Measurements from ENCODE around the gene DIP2C. TPM values are rescaled to one million over a fixed set of nuclear protein-coding genes. Genes with fewer than 3 reads are reported as not detected.

DIP2C gene
- total RNA-seq, 1 donor from 2014 or later, result 10.1 TPM

GRCh38 chr10:619710-620109 is 69.8 kb downstream of the DIP2C start:
- H3K27ac Mint-ChIP-seq, result no peak overlapping the region
- peaks cover 90% of the 10 kb centered on the region for H3K79me2 ChIP-seq (ENCODE audit: low read depth)
- TF ChIP-seq CTCF (IDR thresholded peaks at IDR 0.05) (no peak), EZH2phosphoT487 (IDR thresholded peaks at IDR 0.05) (no peak), EZH2 (IDR thresholded peaks at IDR 0.05) (no peak)
- no peak overlapping the region for H3K4me3 Mint-ChIP-seq
- peaks cover 77% of the 10 kb centered on the region for H3K4me1 Mint-ChIP-seq
- no peak overlapping the region for H3K4me2 ChIP-seq
- no peaks in the 10 kb centered on the region for H3K36me3 ChIP-seq
- no peaks in the 10 kb centered on the region for H3K9me3 ChIP-seq (ENCODE audit: low read depth)
- no peaks in the 10 kb centered on the region for H3K27me3 ChIP-seq
- H3K27me3 Mint-ChIP-seq (ENCODE audit: insufficient read depth, low read depth), result peaks cover 9% of the 10 kb centered on the region
- H3K36me3 Mint-ChIP-seq, result peaks cover 8% of the 10 kb centered on the region
- no peak overlapping the region for H2AFZ ChIP-seq (replicated peaks)
- no peak for DNase-seq (ENCODE audit: low spot score)
- H3K9me3 Mint-ChIP-seq, result no peaks in the 10 kb centered on the region
- H3K27ac ChIP-seq, result no peak overlapping the region
- no peak overlapping the region for H3K4me3 ChIP-seq
- peaks cover 85% of the 10 kb centered on the region for H4K20me1 ChIP-seq (ENCODE audit: low read depth)
- H3K4me1 ChIP-seq, result peaks cover 30% of the 10 kb centered on the region
- no peak overlapping the region for H3K9ac ChIP-seq
- no peaks in the 10 kb centered on the region for H3F3A ChIP-seq (ENCODE audit: low read depth)

DNA sequence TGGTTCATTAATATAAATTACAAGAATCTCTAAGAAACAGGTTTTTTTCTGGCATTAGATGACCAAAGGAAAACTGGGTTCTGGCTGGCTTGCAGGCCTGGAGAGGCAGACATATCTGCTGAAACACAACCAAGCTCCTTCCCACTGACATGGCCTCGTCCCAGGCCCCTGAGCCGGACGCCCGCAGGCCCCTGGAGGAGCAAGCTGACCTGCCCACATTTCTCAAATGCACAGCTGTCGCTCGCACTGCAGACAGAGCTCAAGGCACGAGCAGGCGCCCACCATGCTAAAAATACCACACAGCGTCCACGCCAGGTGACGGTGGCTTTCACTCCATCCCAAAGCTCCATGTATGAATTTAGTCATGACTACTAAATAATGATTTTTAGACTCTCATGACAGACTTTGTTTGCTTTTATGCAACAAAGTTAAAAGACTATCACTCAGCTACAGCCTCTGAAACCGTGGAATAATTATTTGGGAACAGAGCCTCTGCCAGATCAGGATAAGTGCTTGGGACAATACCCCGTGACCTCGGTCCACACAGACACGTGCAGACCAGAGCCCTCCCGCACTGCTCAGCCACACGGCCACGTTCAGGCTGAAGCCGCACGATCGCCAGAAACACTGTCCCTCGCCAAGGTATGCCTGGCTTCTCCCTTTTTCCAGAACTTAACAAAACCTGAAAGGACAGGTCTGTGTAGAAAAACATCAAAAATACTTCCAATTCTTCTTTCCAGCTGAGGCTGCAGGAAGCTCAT is 71.1 kb downstream of the DIP2C start:
- no peaks in the 10 kb centered on the region for H3K9me3 ChIP-seq (ENCODE audit: low read depth)
- H2AFZ ChIP-seq (replicated peaks), result no peak overlapping the region
- H3K27ac ChIP-seq, result no peak overlapping the region
- H3K27me3 ChIP-seq, result no peaks in the 10 kb centered on the region
- H3K4me3 ChIP-seq, result no peak overlapping the region
- no peaks in the 10 kb centered on the region for H3K36me3 ChIP-seq
- Mint-ChIP-seq H3K4me3 (no peak overlapping the region), H3K36me3 (peaks cover 10% of the 10 kb centered on the region), H3K4me1 (peaks cover 77% of the 10 kb centered on the region), H3K27ac (peak overlapping the region; percentile 66), H3K27me3 (ENCODE audit: insufficient read depth, low read depth) (peaks cover 9% of the 10 kb centered on the region), H3K9me3 (no peaks in the 10 kb centered on the region)
- peaks cover 92% of the 10 kb centered on the region for H3K79me2 ChIP-seq (ENCODE audit: low read depth)
- no peak for TF ChIP-seq EZH2 (IDR thresholded peaks at IDR 0.05)
- no peak for TF ChIP-seq EZH2phosphoT487 (IDR thresholded peaks at IDR 0.05)
- TF ChIP-seq CTCF (IDR thresholded peaks at IDR 0.05), result no peak
- peaks cover 28% of the 10 kb centered on the region for H3K4me1 ChIP-seq
- no peak overlapping the region for H3K9ac ChIP-seq
- peaks cover 87% of the 10 kb centered on the region for H4K20me1 ChIP-seq (ENCODE audit: low read depth)
- H3F3A ChIP-seq (ENCODE audit: low read depth), result no peaks in the 10 kb centered on the region
- no peak overlapping the region for H3K4me2 ChIP-seq
- DNase-seq (ENCODE audit: low spot score), result no peak

DNA sequence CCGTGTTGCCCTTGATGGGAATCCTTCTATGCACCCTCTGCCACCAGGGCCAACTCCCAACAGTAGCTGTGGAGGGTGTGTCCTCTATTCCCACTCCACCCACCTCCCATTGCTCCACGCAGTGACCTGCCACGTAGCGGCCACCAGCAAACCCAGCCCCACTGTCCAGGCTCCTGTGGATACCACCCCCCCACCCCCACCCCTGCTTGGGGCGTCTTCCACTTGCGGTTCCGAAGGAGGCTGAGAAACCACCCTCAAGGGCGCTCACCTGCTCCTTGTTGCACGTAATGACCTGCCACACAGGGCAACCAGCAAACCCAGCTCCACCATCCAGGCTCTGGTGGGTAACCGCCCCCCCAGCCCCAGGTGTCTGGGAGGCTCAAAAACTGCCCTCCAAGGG is 72.0 kb downstream of the DIP2C start:
- Histone ChIP-seq H3K79me2 (ENCODE audit: low read depth) (peaks cover 94% of the 10 kb centered on the region), H3F3A (ENCODE audit: low read depth) (no peaks in the 10 kb centered on the region), H4K20me1 (ENCODE audit: low read depth) (peaks cover 88% of the 10 kb centered on the region), H3K9ac (no peak overlapping the region), H3K4me3 (no peak overlapping the region), H3K4me2 (no peak overlapping the region), H3K4me1 (peaks cover 28% of the 10 kb centered on the region), H3K27ac (no peak overlapping the region), H2AFZ (replicated peaks) (no peak overlapping the region), H3K9me3 (ENCODE audit: low read depth) (no peaks in the 10 kb centered on the region), H3K27me3 (no peaks in the 10 kb centered on the region), H3K36me3 (no peaks in the 10 kb centered on the region)
- Mint-ChIP-seq H3K4me1 (peaks cover 81% of the 10 kb centered on the region), H3K27ac (peak overlapping the region; percentile 88), H3K27me3 (ENCODE audit: insufficient read depth, low read depth) (peaks cover 7% of the 10 kb centered on the region), H3K9me3 (no peaks in the 10 kb centered on the region), H3K36me3 (peaks cover 10% of the 10 kb centered on the region), H3K4me3 (no peak overlapping the region)
- DNase-seq (ENCODE audit: low spot score), result no peak
- no peak for TF ChIP-seq EZH2phosphoT487 (IDR thresholded peaks at IDR 0.05)

- Histone ChIP-seq H3K4me1 (peaks cover 37% of the 10 kb centered on the region), H3K9ac (no peak overlapping the region), H3K9me3 (ENCODE audit: low read depth) (no peaks in the 10 kb centered on the region), H4K20me1 (ENCODE audit: low read depth) (peaks cover 85% of the 10 kb centered on the region), H3K79me2 (ENCODE audit: low read depth) (peaks cover 90% of the 10 kb centered on the region), H3K4me3 (no peak overlapping the region), H2AFZ (replicated peaks) (no peak overlapping the region), H3F3A (ENCODE audit: low read depth) (peaks cover 16% of the 10 kb centered on the region), H3K4me2 (no peak overlapping the region), H3K27me3 (no peaks in the 10 kb centered on the region), H3K36me3 (no peaks in the 10 kb centered on the region), H3K27ac (no peak overlapping the region)
- Mint-ChIP-seq H3K9me3 (no peaks in the 10 kb centered on the region), H3K36me3 (peaks cover 5% of the 10 kb centered on the region), H3K4me1 (peaks cover 82% of the 10 kb centered on the region), H3K4me3 (peak overlapping the region; percentile 30), H3K27ac (peak overlapping the region; percentile 67), H3K27me3 (ENCODE audit: insufficient read depth, low read depth) (peaks cover 4% of the 10 kb centered on the region)
- TF ChIP-seq EZH2 (IDR thresholded peaks at IDR 0.05) (no peak), EZH2phosphoT487 (IDR thresholded peaks at IDR 0.05) (no peak), CTCF (IDR thresholded peaks at IDR 0.05) (no peak)
- peak; percentile 23 for DNase-seq (ENCODE audit: low spot score)
These were observed 73.8 kb downstream of the DIP2C start for GRCh38 chr10:615583-616152.

Data from neural progenitor cell (in vitro differentiated cells).